ENCODE measurements around the gene RRBP1. TPM values are rescaled to one million over a fixed set of nuclear protein-coding genes. Genes with fewer than 3 reads are reported as not detected.

Gene RRBP1
- total and polyA plus RNA-seq, 12 donors = 23.5 to 71.3 (median 29.7) TPM

DNA sequence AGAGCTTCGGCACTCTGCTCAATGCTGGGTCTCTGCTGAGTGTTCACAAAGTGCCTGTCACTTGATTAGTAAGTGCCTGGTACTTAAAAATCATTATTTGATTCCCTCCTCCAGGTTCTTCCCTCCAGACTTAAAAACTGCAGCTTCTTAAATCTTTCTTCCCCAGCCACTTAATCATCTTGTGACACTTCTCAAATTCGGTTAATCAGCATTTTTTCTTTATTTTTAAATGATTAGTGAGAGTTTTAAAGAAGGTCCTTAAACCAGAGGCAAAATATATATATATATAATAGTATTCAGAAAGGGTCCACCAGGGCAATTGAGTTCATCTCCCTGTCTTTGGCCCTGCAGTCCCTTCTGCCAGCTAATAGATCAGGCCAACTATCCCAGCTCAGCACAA, 9.7 kb upstream of the RRBP1 start:
- H3K27me3 ChIP-seq = peaks cover 0 to 3% (median 0%) of the 10 kb centered on the region in 7 donors
- no peak for TF ChIP-seq CTCF (IDR thresholded peaks at IDR 0.05)
- no peaks in the 10 kb centered on the region for H3K4me1 ChIP-seq
- H3K27ac ChIP-seq = no peak overlapping the region
- DNase-seq (no peak), ATAC-seq (no peak)
- H3K36me3 ChIP-seq = no peaks in the 10 kb centered on the region
- no peak overlapping the region for H3K4me3 ChIP-seq
- H3K9me3 ChIP-seq = peaks cover 0 to 32% (median 0%) of the 10 kb centered on the region in 11 donors
- intact Hi-C loops (cut with DNase I) = no loop called here
- WGBS, 2 donors = 73 to 78% methylated on average over 2 of the region's 2 CpGs

DNA sequence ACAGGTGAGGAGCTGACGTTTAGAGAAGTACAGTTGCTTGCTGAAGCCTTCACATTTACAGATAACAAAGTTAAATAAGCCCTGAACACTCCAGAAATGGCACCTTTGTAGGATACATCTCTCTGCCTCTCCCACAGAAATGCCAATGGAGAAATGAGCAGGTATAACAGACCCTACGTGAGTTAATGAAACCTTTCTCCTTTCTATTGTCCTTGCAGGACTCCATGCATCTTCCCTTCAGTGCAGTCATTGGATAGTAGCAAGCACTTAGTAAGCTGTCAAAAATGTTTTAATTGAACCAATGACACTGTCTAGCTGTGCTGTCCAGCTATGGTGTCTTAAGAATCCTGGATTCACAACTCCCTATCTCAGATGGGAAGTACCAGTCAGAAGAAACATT, 8.1 kb upstream of the RRBP1 start:
- no peak for ATAC-seq
- Histone ChIP-seq H3K4me3 (no peak overlapping the region), H3K27me3 (peaks cover 0 to 3% (median 0%) of the 10 kb centered on the region in 7 donors), H3K27ac (no peak overlapping the region), H3K36me3 (no peaks in the 10 kb centered on the region), H3K9me3 (peaks cover 0 to 26% (median 0%) of the 10 kb centered on the region in 11 donors), H3K4me1 (no peaks in the 10 kb centered on the region)
- intact Hi-C loops (cut with DNase I) = no loop called here
- no peak for TF ChIP-seq CTCF (IDR thresholded peaks at IDR 0.05)
- 74% methylated on average over 2 of the region's 2 CpGs for WGBS, 2 donors
- no peak for DNase-seq

- ATAC-seq (no peak), DNase-seq (no peak)
- 39 to 44% methylated on average over 2 of the region's 2 CpGs for WGBS, 2 donors
- H3K4me3 ChIP-seq = no peak overlapping the region
- no peak for TF ChIP-seq CTCF (IDR thresholded peaks at IDR 0.05)
- H3K27me3 ChIP-seq = peaks cover 0 to 5% (median 0%) of the 10 kb centered on the region in 7 donors
- intact Hi-C loops (cut with DNase I) = loop anchor here in 5 of 10 donors (5.0 to 10.0 kb wide), 5 partner anchors 63 to 276 kb away; partner anchors contain the start of genes MGME1 (in 1 of the 5) and SNX5 (in 1 of the 5)
- H3K4me1 ChIP-seq = no peaks in the 10 kb centered on the region
- no peak overlapping the region for H3K27ac ChIP-seq
- H3K9me3 ChIP-seq = peaks cover 0 to 26% (median 0%) of the 10 kb centered on the region in 11 donors
- no peaks in the 10 kb centered on the region for H3K36me3 ChIP-seq
These were observed 6.9 kb upstream of the RRBP1 start for GRCh38 chr20:17688965-17689364.

GRCh38 chr20:17687800-17688199, 5.8 kb upstream of the RRBP1 start:
- WGBS, 2 donors = 84 to 94% methylated on average over 3 of the region's 3 CpGs
- no peaks in the 10 kb centered on the region for H3K36me3 ChIP-seq
- H3K27ac ChIP-seq = no peak overlapping the region
- no peak overlapping the region for H3K4me3 ChIP-seq
- ATAC-seq (no peak), DNase-seq (no peak)
- no peak for TF ChIP-seq CTCF (IDR thresholded peaks at IDR 0.05)
- intact Hi-C loops (cut with DNase I) = loop anchor here in 5 of 10 donors (5.0 to 10.0 kb wide), 5 partner anchors 65 to 277 kb away; partner anchors contain the start of genes MGME1 (in 1 of the 5) and SNX5 (in 1 of the 5)
- peaks cover 0 to 5% (median 0%) of the 10 kb centered on the region in 7 donors for H3K27me3 ChIP-seq
- peaks cover 0 to 4% (median 1%) of the 10 kb centered on the region in 9 donors for H3K4me1 ChIP-seq
- H3K9me3 ChIP-seq = peaks cover 0 to 26% (median 0%) of the 10 kb centered on the region in 11 donors
